Mesenchymal stem cell (in vitro differentiated cells and primary cell): ENCODE data around the gene FEM1A. TPM values are rescaled to one million over a fixed set of nuclear protein-coding genes. Genes with fewer than 3 reads are reported as not detected.

Source experiments
- DNase-seq: peaks from one replicate; pipeline ENCODE4 v3.0.0-alpha.2; 2013
- H2AFZ ChIP-seq: one replicate; pipeline ENCODE4 v1.6.1; 2013; ENCODE audit warnings: low read depth, mild to moderate bottlenecking, control low read depth, inconsistent platforms, low read length, moderate library complexity
- H2AK5ac ChIP-seq: 2 replicates; pipeline ENCODE4 v1.6.1; 2013; ENCODE audit warnings: low read length, moderate library complexity, mild to moderate bottlenecking, inconsistent platforms; ENCODE audit not compliant: severe bottlenecking
- H2BK120ac ChIP-seq: one replicate; pipeline ENCODE4 v1.6.1; 2013; ENCODE audit warnings: low read depth, mild to moderate bottlenecking, inconsistent platforms, low read length, moderate library complexity
- H2BK12ac ChIP-seq, 2 experiments: one replicate each; pipeline ENCODE4 v1.6.1; 2013; ENCODE audit warnings: inconsistent platforms in 2 of 2, low read length in 2 of 2, mild to moderate bottlenecking in 2 of 2, moderate library complexity in 2 of 2, control low read depth in 1 of 2
- H2BK15ac ChIP-seq: one replicate; pipeline ENCODE4 v1.6.1; 2013; ENCODE audit warnings: mild to moderate bottlenecking, low read depth, inconsistent platforms; ENCODE audit not compliant: poor library complexity, severe bottlenecking
- H2BK5ac ChIP-seq: 2 replicates; pipeline ENCODE4 v1.6.1; 2013; ENCODE audit warnings: low read depth, mild to moderate bottlenecking, low read length, control low read depth, inconsistent platforms; ENCODE audit not compliant: poor library complexity, severe bottlenecking
- H3K14ac ChIP-seq, 2 experiments: one replicate each; pipeline ENCODE4 v1.6.1; 2013; ENCODE audit warnings: inconsistent platforms in 2 of 2, low read length in 2 of 2, control low read depth in 1 of 2, mild to moderate bottlenecking in 1 of 2, moderate library complexity in 1 of 2
- H3K18ac ChIP-seq, 2 experiments: one replicate each; pipeline ENCODE4 v1.6.1; 2013; ENCODE audit warnings: inconsistent platforms in 2 of 2, low read length in 2 of 2, control low read depth in 1 of 2, low read depth in 1 of 2, mild to moderate bottlenecking in 1 of 2
- H3K23ac ChIP-seq, 2 experiments: one replicate each; pipeline ENCODE4 v1.6.1; 2013; ENCODE audit warnings: inconsistent platforms in 2 of 2, low read length in 2 of 2, mild to moderate bottlenecking in 2 of 2, moderate library complexity in 2 of 2, control low read depth in 1 of 2
- H3K27ac ChIP-seq: 2 replicates; pipeline ENCODE4 v1.5.1; 2013; ENCODE audit warnings: mild to moderate bottlenecking, moderate library complexity, low read length, control low read depth, inconsistent platforms; ENCODE audit not compliant: poor library complexity, severe bottlenecking
- H3K27me3 ChIP-seq, 2 experiments: 2 replicates each; pipeline versions ENCODE4 v1.6.1 to v1.7.0; 2013; ENCODE audit warnings: low read length in 2 of 2, mild to moderate bottlenecking in 2 of 2, moderate library complexity in 2 of 2, control low read depth in 1 of 2, inconsistent platforms in 1 of 2; ENCODE audit not compliant: control insufficient read depth in 1 of 2, insufficient read depth in 1 of 2
- H3K36me3 ChIP-seq, 2 experiments: 2 replicates each; pipeline versions ENCODE4 v1.6.1 to v1.7.0; 2013; ENCODE audit warnings: low read length in 2 of 2, control low read depth in 1 of 2, inconsistent platforms in 1 of 2, low read depth in 1 of 2, mild to moderate bottlenecking in 1 of 2; ENCODE audit not compliant: insufficient read depth in 2 of 2, control insufficient read depth in 1 of 2
- H3K4ac ChIP-seq, 2 experiments: one replicate each; pipeline ENCODE4 v1.6.1; 2013; ENCODE audit warnings: inconsistent platforms in 2 of 2, low read length in 2 of 2, mild to moderate bottlenecking in 2 of 2, moderate library complexity in 2 of 2, control low read depth in 1 of 2, low read depth in 1 of 2
- H3K4me1 ChIP-seq: 2 replicates; pipeline ENCODE4 v1.6.1; 2013; ENCODE audit warnings: low read depth, low read length, control low read depth; ENCODE audit not compliant: control insufficient read depth, insufficient read depth
- H3K4me2 ChIP-seq: 2 replicates; pipeline ENCODE4 v1.6.1; 2013; ENCODE audit warnings: low read length, mild to moderate bottlenecking, inconsistent platforms; ENCODE audit not compliant: poor library complexity, severe bottlenecking
- H3K4me3 ChIP-seq, 2 experiments: 2 replicates each; pipeline versions ENCODE4 v1.5.1 to v1.7.0; 2013; ENCODE audit warnings: low read length in 2 of 2, mild to moderate bottlenecking in 2 of 2, control low read depth in 1 of 2, low read depth in 1 of 2; ENCODE audit not compliant: insufficient read depth in 1 of 2
- H3K79me1 ChIP-seq: replicated peaks from 2 replicates; pipeline ENCODE4 v1.6.1; 2013; ENCODE audit warnings: mild to moderate bottlenecking, control low read depth, low read length, inconsistent platforms; ENCODE audit not compliant: poor library complexity, severe bottlenecking
- H3K9ac ChIP-seq: 2 replicates; pipeline ENCODE4 v1.7.0; 2013; ENCODE audit warnings: mild to moderate bottlenecking, low read length, moderate library complexity
- H3K9me3 ChIP-seq: 2 replicates; pipeline ENCODE4 v1.7.0; 2013; ENCODE audit warnings: mild to moderate bottlenecking, low read length; ENCODE audit not compliant: control insufficient read depth
- H4K8ac ChIP-seq: one replicate; pipeline ENCODE4 v1.6.1; 2013; ENCODE audit warnings: inconsistent platforms, mild to moderate bottlenecking, low read length, moderate library complexity
- H4K91ac ChIP-seq: one replicate; pipeline ENCODE4 v1.6.1; 2013; ENCODE audit warnings: mild to moderate bottlenecking, low read length, inconsistent platforms
- WGBS: methylation state at CpG from one replicate; pipeline ENCODE4 v1.1.7; 2013; ENCODE audit warnings: mixed read lengths; 5-methylcytosine and 5-hydroxymethylcytosine counted together
- polyA plus RNA-seq, 2 experiments: library from polyadenylated mRNA; stranded (reverse); fragments of 200-250 nt; gene quantifications; one replicate each; pipeline ENCODE4 v1.2.3, GENCODE V29; 2013

Gene FEM1A, protein sequence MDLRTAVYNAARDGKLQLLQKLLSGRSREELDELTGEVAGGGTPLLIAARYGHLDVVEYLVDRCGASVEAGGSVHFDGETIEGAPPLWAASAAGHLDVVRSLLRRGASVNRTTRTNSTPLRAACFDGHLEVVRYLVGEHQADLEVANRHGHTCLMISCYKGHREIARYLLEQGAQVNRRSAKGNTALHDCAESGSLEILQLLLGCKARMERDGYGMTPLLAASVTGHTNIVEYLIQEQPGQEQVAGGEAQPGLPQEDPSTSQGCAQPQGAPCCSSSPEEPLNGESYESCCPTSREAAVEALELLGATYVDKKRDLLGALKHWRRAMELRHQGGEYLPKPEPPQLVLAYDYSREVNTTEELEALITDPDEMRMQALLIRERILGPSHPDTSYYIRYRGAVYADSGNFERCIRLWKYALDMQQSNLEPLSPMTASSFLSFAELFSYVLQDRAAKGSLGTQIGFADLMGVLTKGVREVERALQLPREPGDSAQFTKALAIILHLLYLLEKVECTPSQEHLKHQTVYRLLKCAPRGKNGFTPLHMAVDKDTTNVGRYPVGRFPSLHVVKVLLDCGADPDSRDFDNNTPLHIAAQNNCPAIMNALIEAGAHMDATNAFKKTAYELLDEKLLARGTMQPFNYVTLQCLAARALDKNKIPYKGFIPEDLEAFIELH
- polyA plus RNA-seq (2013, experiment 1 of 2), result 3.9 TPM
- polyA plus RNA-seq (2013, experiment 2 of 2), result 4.1 TPM

- peak within 1 kb of the TSS; percentile 80 for H2BK15ac ChIP-seq
- H4K8ac ChIP-seq, result peak within 1 kb of the TSS; percentile 99
- H3K9me3 ChIP-seq, result no peaks in the 10 kb centered on the region
- H4K91ac ChIP-seq, result peak within 1 kb of the TSS; percentile 96
- H3K4ac ChIP-seq, result peak within 1 kb of the TSS; percentile 49 to 93
- under 1% methylated on average over 80 of the region's 80 CpGs for WGBS
- no peak within 1 kb of the TSS for H2BK12ac ChIP-seq
- H3K14ac ChIP-seq, result peak within 1 kb of the TSS in 1 of 2 experiments; percentile 63
- H3K79me1 ChIP-seq, result peaks cover 3% of the 10 kb centered on the region
- peak within 1 kb of the TSS; percentile 79 to 89 for H3K18ac ChIP-seq
- H2AFZ ChIP-seq, result peak within 1 kb of the TSS; percentile 20
- no peak within 1 kb of the TSS for H2BK120ac ChIP-seq
- H3K4me2 ChIP-seq, result peak within 1 kb of the TSS; percentile 72
- peak within 1 kb of the TSS; percentile 91 for H3K9ac ChIP-seq
- H2AK5ac ChIP-seq, result no peak within 1 kb of the TSS
- no peak within 1 kb of the TSS for H2BK5ac ChIP-seq
- peak; percentile 100 for DNase-seq
- H3K27me3 ChIP-seq, result no peaks in the 10 kb centered on the region
- H3K23ac ChIP-seq, result peak within 1 kb of the TSS in 1 of 2 experiments; percentile 93
- H3K36me3 ChIP-seq, result peaks cover 23 to 30% of the 10 kb centered on the region in 2 experiments
- peaks cover 22% of the 10 kb centered on the region for H3K4me1 ChIP-seq
- H3K27ac ChIP-seq, result no peak within 1 kb of the TSS
- peak within 1 kb of the TSS; percentile 85 to 89 for H3K4me3 ChIP-seq
These were observed at the start of gene FEM1A for GRCh38 chr19:4791183-4792018. FEM1A (plus strand) TSS chr19:4791734; CDS start chr19:4791855, 121 bp downstream.

- Histone ChIP-seq H3K14ac (peak overlapping the region in 1 of 2 experiments; percentile 95), H3K79me1 (no peaks in the 10 kb centered on the region), H4K8ac (no peak overlapping the region), H2BK12ac (peak overlapping the region in 1 of 2 experiments; percentile 39), H3K27me3 (peaks cover 11 to 30% of the 10 kb centered on the region in 2 experiments), H3K18ac (no peak overlapping the region), H2BK15ac (no peak overlapping the region), H2AFZ (no peak overlapping the region), H3K4me1 (peaks cover 5% of the 10 kb centered on the region), H3K27ac (no peak overlapping the region), H4K91ac (no peak overlapping the region), H3K4ac (no peak overlapping the region), H2AK5ac (no peak overlapping the region), H3K9ac (peak overlapping the region; percentile 43), H3K4me2 (no peak overlapping the region), H2BK5ac (no peak overlapping the region), H2BK120ac (no peak overlapping the region), H3K4me3 (no peak overlapping the region), H3K9me3 (no peaks in the 10 kb centered on the region), H3K23ac (peak overlapping the region in 1 of 2 experiments; percentile 97), H3K36me3 (no peaks in the 10 kb centered on the region)
- WGBS, result 19% methylated on average over 12 of the region's 12 CpGs
- no peak for DNase-seq
These were observed 48.5 kb upstream of the FEM1A start for GRCh38 chr19:4742723-4743646.

DNA sequence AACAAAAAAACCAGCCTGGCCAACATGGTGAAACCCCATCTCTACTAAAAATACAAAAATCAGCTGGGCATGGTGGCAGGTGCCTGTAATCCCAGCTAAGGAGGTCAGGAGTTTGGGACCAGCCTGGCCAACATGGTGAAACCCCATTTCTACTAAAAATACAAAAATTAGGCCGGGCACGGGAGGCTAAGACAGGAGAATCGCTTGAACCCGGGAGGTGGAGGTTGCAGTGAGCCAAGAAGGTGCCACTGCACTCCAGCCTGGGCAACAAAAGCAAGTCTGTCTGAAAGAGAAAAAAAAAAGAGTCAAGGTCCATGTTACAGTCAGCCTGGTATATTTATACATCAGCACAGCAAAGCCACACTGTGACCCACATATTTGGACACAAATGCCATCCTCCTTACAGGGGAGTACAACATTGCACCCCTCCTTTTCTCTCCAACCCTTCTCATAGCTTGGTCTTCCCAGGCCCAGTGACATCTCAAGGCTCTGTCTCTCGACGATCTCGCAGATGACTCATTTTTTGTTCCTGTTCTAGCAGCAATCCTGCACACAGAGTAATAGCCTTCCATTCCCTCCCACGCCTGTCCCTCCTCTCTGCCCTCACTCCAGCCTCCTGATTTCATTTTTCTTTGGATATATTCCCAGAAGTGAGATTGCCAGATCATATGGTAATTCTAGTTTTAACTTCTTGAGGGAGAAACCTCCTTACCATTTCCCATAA lies 46.9 kb upstream of the FEM1A start:
- H4K8ac ChIP-seq, result no peak overlapping the region
- H3K9me3 ChIP-seq, result no peaks in the 10 kb centered on the region
- H3K36me3 ChIP-seq, result no peaks in the 10 kb centered on the region
- no peak overlapping the region for H3K4me2 ChIP-seq
- H3K4ac ChIP-seq, result no peak overlapping the region
- 23% methylated on average over 6 of the region's 8 CpGs for WGBS
- H2BK12ac ChIP-seq, result no peak overlapping the region
- H4K91ac ChIP-seq, result no peak overlapping the region
- H2BK5ac ChIP-seq, result no peak overlapping the region
- no peak overlapping the region for H2BK120ac ChIP-seq
- peak; percentile 76 for DNase-seq
- H3K4me3 ChIP-seq, result no peak overlapping the region
- H3K27ac ChIP-seq, result no peak overlapping the region
- no peak overlapping the region for H2BK15ac ChIP-seq
- no peaks in the 10 kb centered on the region for H3K79me1 ChIP-seq
- H3K4me1 ChIP-seq, result peaks cover 5% of the 10 kb centered on the region
- no peak overlapping the region for H3K14ac ChIP-seq
- peak overlapping the region; percentile 59 for H3K9ac ChIP-seq
- H2AK5ac ChIP-seq, result no peak overlapping the region
- H3K23ac ChIP-seq, result no peak overlapping the region
- no peak overlapping the region for H2AFZ ChIP-seq
- peaks cover 14 to 28% of the 10 kb centered on the region in 2 experiments for H3K27me3 ChIP-seq
- no peak overlapping the region for H3K18ac ChIP-seq
